ENCODE results near the gene ANKRD12.

DNA sequence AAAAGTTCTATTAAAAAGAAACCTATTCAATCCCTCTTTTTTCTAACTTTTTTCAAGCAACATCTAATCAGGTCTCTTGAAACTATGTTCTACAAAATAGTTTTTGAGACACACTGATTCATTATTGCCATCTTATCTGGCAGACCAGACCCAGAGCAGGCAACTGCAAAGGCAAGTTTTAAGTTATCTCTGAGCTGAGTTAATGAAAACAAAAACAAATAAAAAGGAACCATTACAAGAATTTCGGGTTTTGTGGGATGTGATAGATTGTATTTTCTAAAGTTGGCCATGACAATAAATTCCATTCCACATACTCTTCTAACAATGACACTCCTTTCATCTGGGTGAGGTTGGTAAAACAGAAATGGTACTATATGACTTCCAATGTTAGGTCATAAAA, 182.8 kb downstream of the ANKRD12 start:
- TF ChIP-seq POLR2A (IDR thresholded peaks at IDR 0.05; ENCODE audit: low read depth, low read length) (no peak), POLR2AphosphoS5 (IDR thresholded peaks at IDR 0.05; ENCODE audit: low read depth, low read length) (no peak)

Data from GM12892 (cell line).